ENCODE results near the gene RANBP3.
"Not testable (repeated sequence)": the region's sequence is repeated elsewhere in the genome, so short reads cannot be mapped to it uniquely, and the experiment has no call there.

DNA sequence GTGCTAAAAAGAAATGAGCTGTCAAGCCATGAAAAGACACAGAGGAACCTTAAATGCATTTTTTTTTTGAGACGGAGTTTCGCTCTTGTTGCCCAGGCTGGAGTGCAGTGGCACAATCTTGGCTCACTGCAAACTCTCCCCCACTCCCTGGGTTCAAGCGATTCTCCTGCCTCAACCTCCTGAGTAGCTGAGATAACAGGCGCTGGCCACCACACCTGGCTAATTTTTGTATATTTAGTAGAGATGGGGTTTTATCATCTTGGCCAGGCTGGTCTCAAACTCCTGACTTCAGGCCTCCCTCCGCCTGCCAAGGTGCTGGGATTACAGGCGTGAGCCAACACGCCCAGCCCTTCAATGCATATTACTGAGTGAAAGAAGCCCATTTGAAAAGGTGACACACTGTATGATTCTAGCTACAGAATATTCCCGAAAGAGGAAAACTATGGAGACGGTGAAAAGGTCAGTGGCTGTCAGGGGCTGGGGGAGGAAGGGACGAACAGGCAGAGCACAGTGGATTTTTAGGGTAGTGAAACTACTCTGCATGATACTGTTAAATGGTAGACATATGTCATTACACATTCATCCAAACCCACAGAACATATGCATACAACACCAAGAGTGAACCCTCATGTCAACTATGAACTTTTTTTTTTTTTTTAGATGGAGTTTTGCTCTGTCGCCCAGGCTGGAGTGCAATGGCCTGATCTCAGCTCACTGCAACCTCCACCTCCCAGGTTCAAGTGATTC lies 93.7 kb downstream of the RANBP3 start:
- TF ChIP-seq, protein P1, sequence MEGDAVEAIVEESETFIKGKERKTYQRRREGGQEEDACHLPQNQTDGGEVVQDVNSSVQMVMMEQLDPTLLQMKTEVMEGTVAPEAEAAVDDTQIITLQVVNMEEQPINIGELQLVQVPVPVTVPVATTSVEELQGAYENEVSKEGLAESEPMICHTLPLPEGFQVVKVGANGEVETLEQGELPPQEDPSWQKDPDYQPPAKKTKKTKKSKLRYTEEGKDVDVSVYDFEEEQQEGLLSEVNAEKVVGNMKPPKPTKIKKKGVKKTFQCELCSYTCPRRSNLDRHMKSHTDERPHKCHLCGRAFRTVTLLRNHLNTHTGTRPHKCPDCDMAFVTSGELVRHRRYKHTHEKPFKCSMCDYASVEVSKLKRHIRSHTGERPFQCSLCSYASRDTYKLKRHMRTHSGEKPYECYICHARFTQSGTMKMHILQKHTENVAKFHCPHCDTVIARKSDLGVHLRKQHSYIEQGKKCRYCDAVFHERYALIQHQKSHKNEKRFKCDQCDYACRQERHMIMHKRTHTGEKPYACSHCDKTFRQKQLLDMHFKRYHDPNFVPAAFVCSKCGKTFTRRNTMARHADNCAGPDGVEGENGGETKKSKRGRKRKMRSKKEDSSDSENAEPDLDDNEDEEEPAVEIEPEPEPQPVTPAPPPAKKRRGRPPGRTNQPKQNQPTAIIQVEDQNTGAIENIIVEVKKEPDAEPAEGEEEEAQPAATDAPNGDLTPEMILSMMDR (IDR thresholded peaks at IDR 0.05): not testable (repeated sequence)
- TF ChIP-seq POLR2A (IDR thresholded peaks at IDR 0.05): not testable (repeated sequence)

All from thyroid gland (tissue), 4 donors.